Natural killer cell (primary cell): Measurements from ENCODE around the gene CD248. TPM values are rescaled to one million over a fixed set of nuclear protein-coding genes. Genes with fewer than 3 reads are reported as not detected.
A peak's percentile ranks its signal among the peaks of the same experiment; 100 is the strongest.

ENCODE experiments used
- ATAC-seq, 3 donors: fragments of 150-1000 bp in 2 of 3; fragments of 200-7000 bp in 1 of 3; cut with Tn5 transposase; 1 replicate in 1 of 3; 2 replicates in 2 of 3; pipeline ENCODE4 v1.10.0; 2021; ENCODE audit warnings: mild to moderate bottlenecking in 2 of 3, moderate library complexity in 2 of 3
- DNase-seq, 2 donors: peaks; one replicate each; pipeline versions ENCODE4 v3.0.0 to v3.0.0-alpha.2; 2013 to 2021; ENCODE audit warnings: mixed read lengths in 1 of 2
- H3K27ac ChIP-seq: one replicate; pipeline ENCODE4 v1.5.1; 2013; ENCODE audit warnings: mild to moderate bottlenecking, low read length
- H3K27me3 ChIP-seq: one replicate; pipeline ENCODE4 v1.6.1; 2013; ENCODE audit warnings: low read length; ENCODE audit not compliant: control insufficient read depth, insufficient read depth
- H3K36me3 ChIP-seq: one replicate; pipeline ENCODE4 v1.6.1; 2013; ENCODE audit warnings: low read length; ENCODE audit not compliant: control insufficient read depth, insufficient read depth
- H3K4me1 ChIP-seq: one replicate; pipeline ENCODE4 v1.6.1; 2013; ENCODE audit warnings: low read length; ENCODE audit not compliant: control insufficient read depth, insufficient read depth
- H3K4me3 ChIP-seq: one replicate; pipeline ENCODE4 v1.5.1; 2013; ENCODE audit warnings: low read length
- H3K9me3 ChIP-seq: one replicate; pipeline ENCODE4 v1.6.1; 2013; ENCODE audit warnings: low read length; ENCODE audit not compliant: control insufficient read depth, insufficient read depth
- H3K27ac Mint-ChIP-seq, 2 donors: one replicate each; pipeline ENCODE4 v1.8.0; 2022; ENCODE audit warnings: mild to moderate bottlenecking in 2 of 2, mixed read lengths in 2 of 2, moderate library complexity in 1 of 2
- H3K27me3 Mint-ChIP-seq, 2 donors: one replicate each; pipeline ENCODE4 v1.8.0; 2022; ENCODE audit warnings: low read depth in 2 of 2, mixed read lengths in 2 of 2
- H3K36me3 Mint-ChIP-seq: one replicate; pipeline ENCODE4 v1.8.0; 2022; ENCODE audit warnings: mixed read lengths
- H3K4me1 Mint-ChIP-seq, 2 donors: one replicate each; pipeline ENCODE4 v1.8.0; 2022; ENCODE audit warnings: mixed read lengths in 2 of 2
- H3K4me3 Mint-ChIP-seq: one replicate; pipeline ENCODE4 v1.8.0; 2022; ENCODE audit warnings: mild to moderate bottlenecking, moderate library complexity, mixed read lengths
- H3K9me3 Mint-ChIP-seq, 2 donors: one replicate each; pipeline ENCODE4 v1.8.0; 2022; ENCODE audit warnings: mixed read lengths in 2 of 2
- WGBS: methylation state at CpG from one replicate; pipeline ENCODE4 v1.1.7; 2013; ENCODE audit warnings: missing lambda C conversion rate; ENCODE audit not compliant: insufficient coverage; 5-methylcytosine and 5-hydroxymethylcytosine counted together
- intact Hi-C: fragments of 100-400 bp; cut with micrococcal nuclease; formaldehyde crosslinking; loops from one replicate; pipeline ENCODE4 v1.14.2; 2022
- total RNA-seq, 4 donors: library from RNA; stranded (reverse); fragments of 120-200 nt in 1 of 4; gene quantifications; one replicate each; pipeline versions ENCODE4 v1.2.3 to v1.2.4, GENCODE V29; 2013 to 2022
- TF ChIP-seq, protein P1 (sequence below): fragments of 200-600 bp; IDR thresholded peaks from one replicate; pipeline ENCODE4 v1.8.0; 2022; ENCODE audit warnings: antibody characterized with exemption

CD248 gene
- total RNA-seq, 3 donors from 2014 or later (not counting 1 experiment from before 2014, with no cell fraction given), result 0.23 to 0.40 (median 0.32) TPM

- no peak for ATAC-seq
- H3K4me3 ChIP-seq, result no peak overlapping the region
Observed at GRCh38 chr11:66326261-66327111, 9.6 kb upstream of the CD248 start.

GRCh38 chr11:66325263-66325671 is 8.4 kb upstream of the CD248 start:
- Mint-ChIP-seq H3K36me3 (no peaks in the 10 kb centered on the region), H3K4me1 (peaks cover 19 to 43% of the 10 kb centered on the region in 2 donors), H3K27ac (no peak overlapping the region), H3K4me3 (no peak overlapping the region), H3K9me3 (no peaks in the 10 kb centered on the region), H3K27me3 (peaks cover 0 to under 1% of the 10 kb centered on the region in 2 donors)
- TF ChIP-seq, protein P1, sequence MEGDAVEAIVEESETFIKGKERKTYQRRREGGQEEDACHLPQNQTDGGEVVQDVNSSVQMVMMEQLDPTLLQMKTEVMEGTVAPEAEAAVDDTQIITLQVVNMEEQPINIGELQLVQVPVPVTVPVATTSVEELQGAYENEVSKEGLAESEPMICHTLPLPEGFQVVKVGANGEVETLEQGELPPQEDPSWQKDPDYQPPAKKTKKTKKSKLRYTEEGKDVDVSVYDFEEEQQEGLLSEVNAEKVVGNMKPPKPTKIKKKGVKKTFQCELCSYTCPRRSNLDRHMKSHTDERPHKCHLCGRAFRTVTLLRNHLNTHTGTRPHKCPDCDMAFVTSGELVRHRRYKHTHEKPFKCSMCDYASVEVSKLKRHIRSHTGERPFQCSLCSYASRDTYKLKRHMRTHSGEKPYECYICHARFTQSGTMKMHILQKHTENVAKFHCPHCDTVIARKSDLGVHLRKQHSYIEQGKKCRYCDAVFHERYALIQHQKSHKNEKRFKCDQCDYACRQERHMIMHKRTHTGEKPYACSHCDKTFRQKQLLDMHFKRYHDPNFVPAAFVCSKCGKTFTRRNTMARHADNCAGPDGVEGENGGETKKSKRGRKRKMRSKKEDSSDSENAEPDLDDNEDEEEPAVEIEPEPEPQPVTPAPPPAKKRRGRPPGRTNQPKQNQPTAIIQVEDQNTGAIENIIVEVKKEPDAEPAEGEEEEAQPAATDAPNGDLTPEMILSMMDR, result no peak
- H3K9me3 ChIP-seq, result no peaks in the 10 kb centered on the region
- peaks cover 40% of the 10 kb centered on the region for H3K4me1 ChIP-seq
- DNase-seq (no peak), ATAC-seq (no peak)
- no peaks in the 10 kb centered on the region for H3K27me3 ChIP-seq
- no peak overlapping the region for H3K27ac ChIP-seq
- intact Hi-C loops, result no loop called here
- H3K4me3 ChIP-seq, result no peak overlapping the region
- WGBS, result 68% methylated on average over 8 of the region's 8 CpGs
- H3K36me3 ChIP-seq, result no peaks in the 10 kb centered on the region

More at GRCh38 chr11:66326261-66327111, 9.6 kb upstream of the CD248 start:
- intact Hi-C loops, result no loop called here
- Mint-ChIP-seq H3K9me3 (no peaks in the 10 kb centered on the region), H3K4me1 (peaks cover 19 to 43% of the 10 kb centered on the region in 2 donors), H3K27me3 (no peaks in the 10 kb centered on the region), H3K27ac (peak overlapping the region; percentile 15 to 74), H3K4me3 (no peak overlapping the region), H3K36me3 (no peaks in the 10 kb centered on the region)
- Histone ChIP-seq H3K27ac (no peak overlapping the region), H3K4me1 (peaks cover 40% of the 10 kb centered on the region), H3K36me3 (no peaks in the 10 kb centered on the region), H3K9me3 (no peaks in the 10 kb centered on the region), H3K27me3 (peaks cover 3% of the 10 kb centered on the region)
- TF ChIP-seq, protein P1, result no peak
- WGBS, result 58% methylated on average over 20 of the region's 21 CpGs
- DNase-seq, result peak in 1 of 2 donors; percentile 62

- Mint-ChIP-seq H3K4me3 (no peak overlapping the region), H3K27me3 (peaks cover 0 to 6% of the 10 kb centered on the region in 2 donors), H3K4me1 (peaks cover 19 to 43% of the 10 kb centered on the region in 2 donors), H3K9me3 (no peaks in the 10 kb centered on the region), H3K36me3 (no peaks in the 10 kb centered on the region), H3K27ac (no peak overlapping the region)
- TF ChIP-seq, protein P1, result no peak
- 94% methylated on average over 8 of the region's 10 CpGs for WGBS
- no peak overlapping the region for H3K27ac ChIP-seq
- DNase-seq (no peak), ATAC-seq (no peak)
- intact Hi-C loops, result no loop called here
- no peaks in the 10 kb centered on the region for H3K9me3 ChIP-seq
- H3K36me3 ChIP-seq, result no peaks in the 10 kb centered on the region
- no peaks in the 10 kb centered on the region for H3K27me3 ChIP-seq
- H3K4me1 ChIP-seq, result peaks cover 37% of the 10 kb centered on the region
- H3K4me3 ChIP-seq, result no peak overlapping the region
Observed at GRCh38 chr11:66324664-66325063, 7.8 kb upstream of the CD248 start.
